Natural killer cell (primary cell): Measurements from ENCODE around the gene YWHAG. TPM values are rescaled to one million over a fixed set of nuclear protein-coding genes. Genes with fewer than 3 reads are reported as not detected.
A peak's percentile ranks its signal among the peaks of the same experiment; 100 is the strongest.

Source experiments
- ATAC-seq, 3 donors: fragments of 150-1000 bp in 2 of 3; fragments of 200-7000 bp in 1 of 3; cut with Tn5 transposase; 1 replicate in 1 of 3; 2 replicates in 2 of 3; pipeline ENCODE4 v1.10.0; 2021; ENCODE audit warnings: mild to moderate bottlenecking in 2 of 3, moderate library complexity in 2 of 3
- DNase-seq, 2 donors: peaks; one replicate each; pipeline versions ENCODE4 v3.0.0 to v3.0.0-alpha.2; 2013 to 2021; ENCODE audit warnings: mixed read lengths in 1 of 2
- H3K27ac ChIP-seq: one replicate; pipeline ENCODE4 v1.5.1; 2013; ENCODE audit warnings: mild to moderate bottlenecking, low read length
- H3K27me3 ChIP-seq: one replicate; pipeline ENCODE4 v1.6.1; 2013; ENCODE audit warnings: low read length; ENCODE audit not compliant: control insufficient read depth, insufficient read depth
- H3K36me3 ChIP-seq: one replicate; pipeline ENCODE4 v1.6.1; 2013; ENCODE audit warnings: low read length; ENCODE audit not compliant: control insufficient read depth, insufficient read depth
- H3K4me1 ChIP-seq: one replicate; pipeline ENCODE4 v1.6.1; 2013; ENCODE audit warnings: low read length; ENCODE audit not compliant: control insufficient read depth, insufficient read depth
- H3K4me3 ChIP-seq: one replicate; pipeline ENCODE4 v1.5.1; 2013; ENCODE audit warnings: low read length
- H3K9me3 ChIP-seq: one replicate; pipeline ENCODE4 v1.6.1; 2013; ENCODE audit warnings: low read length; ENCODE audit not compliant: control insufficient read depth, insufficient read depth
- H3K27ac Mint-ChIP-seq, 2 donors: one replicate each; pipeline ENCODE4 v1.8.0; 2022; ENCODE audit warnings: mild to moderate bottlenecking in 2 of 2, mixed read lengths in 2 of 2, moderate library complexity in 1 of 2
- H3K27me3 Mint-ChIP-seq, 2 donors: one replicate each; pipeline ENCODE4 v1.8.0; 2022; ENCODE audit warnings: low read depth in 2 of 2, mixed read lengths in 2 of 2
- H3K36me3 Mint-ChIP-seq: one replicate; pipeline ENCODE4 v1.8.0; 2022; ENCODE audit warnings: mixed read lengths
- H3K4me1 Mint-ChIP-seq, 2 donors: one replicate each; pipeline ENCODE4 v1.8.0; 2022; ENCODE audit warnings: mixed read lengths in 2 of 2
- H3K4me3 Mint-ChIP-seq: one replicate; pipeline ENCODE4 v1.8.0; 2022; ENCODE audit warnings: mild to moderate bottlenecking, moderate library complexity, mixed read lengths
- H3K9me3 Mint-ChIP-seq, 2 donors: one replicate each; pipeline ENCODE4 v1.8.0; 2022; ENCODE audit warnings: mixed read lengths in 2 of 2
- WGBS: methylation state at CpG from one replicate; pipeline ENCODE4 v1.1.7; 2013; ENCODE audit warnings: missing lambda C conversion rate; ENCODE audit not compliant: insufficient coverage; 5-methylcytosine and 5-hydroxymethylcytosine counted together
- intact Hi-C: fragments of 100-400 bp; cut with micrococcal nuclease; formaldehyde crosslinking; loops from one replicate; pipeline ENCODE4 v1.14.2; 2022
- total RNA-seq, 4 donors: library from RNA; stranded (reverse); fragments of 120-200 nt in 1 of 4; gene quantifications; one replicate each; pipeline versions ENCODE4 v1.2.3 to v1.2.4, GENCODE V29; 2013 to 2022
- TF ChIP-seq, protein P1 (sequence below): fragments of 200-600 bp; IDR thresholded peaks from one replicate; pipeline ENCODE4 v1.8.0; 2022; ENCODE audit warnings: antibody characterized with exemption

Gene YWHAG
- total RNA-seq, 3 donors from 2014 or later (not counting 1 experiment from before 2014, with no cell fraction given), result 21.4 to 28.9 (median 27.4) TPM

DNA sequence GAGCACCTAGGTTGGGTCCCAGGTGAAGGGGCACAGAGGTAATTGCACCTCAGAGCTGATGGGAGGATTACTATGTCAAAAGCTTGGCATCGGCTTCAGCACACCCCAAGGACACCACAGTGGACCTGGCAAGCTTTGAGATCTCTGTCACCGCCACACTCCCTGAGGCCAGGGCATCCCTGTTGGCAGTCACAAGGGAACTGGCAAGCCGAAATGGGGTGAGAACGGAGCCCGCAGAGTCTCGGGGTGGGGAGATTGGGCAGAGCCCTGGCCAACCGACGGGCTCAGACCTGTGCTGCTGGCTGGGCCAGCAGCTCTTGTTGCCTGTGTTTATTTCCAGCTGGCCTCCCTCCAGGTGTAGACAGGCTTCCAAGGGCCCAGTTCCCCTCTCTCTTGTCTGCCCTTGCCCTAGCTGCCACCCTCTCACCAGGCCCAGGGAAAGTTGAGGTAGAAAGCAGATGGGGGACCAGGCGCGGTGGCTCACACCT is 53.9 kb downstream of the YWHAG start:
- DNase-seq, result no peak
- Histone ChIP-seq H3K4me1 (peaks cover 25% of the 10 kb centered on the region), H3K27ac (no peak overlapping the region), H3K27me3 (no peaks in the 10 kb centered on the region), H3K9me3 (no peaks in the 10 kb centered on the region), H3K4me3 (no peak overlapping the region), H3K36me3 (no peaks in the 10 kb centered on the region)
- intact Hi-C loops, result no loop called here
- no peak for ATAC-seq
- peaks cover 0 to 2% of the 10 kb centered on the region in 2 donors for H3K27me3 Mint-ChIP-seq
- H3K27ac Mint-ChIP-seq, result no peak overlapping the region
- WGBS, result 94% methylated on average over 10 of the region's 10 CpGs
- TF ChIP-seq, protein P1, sequence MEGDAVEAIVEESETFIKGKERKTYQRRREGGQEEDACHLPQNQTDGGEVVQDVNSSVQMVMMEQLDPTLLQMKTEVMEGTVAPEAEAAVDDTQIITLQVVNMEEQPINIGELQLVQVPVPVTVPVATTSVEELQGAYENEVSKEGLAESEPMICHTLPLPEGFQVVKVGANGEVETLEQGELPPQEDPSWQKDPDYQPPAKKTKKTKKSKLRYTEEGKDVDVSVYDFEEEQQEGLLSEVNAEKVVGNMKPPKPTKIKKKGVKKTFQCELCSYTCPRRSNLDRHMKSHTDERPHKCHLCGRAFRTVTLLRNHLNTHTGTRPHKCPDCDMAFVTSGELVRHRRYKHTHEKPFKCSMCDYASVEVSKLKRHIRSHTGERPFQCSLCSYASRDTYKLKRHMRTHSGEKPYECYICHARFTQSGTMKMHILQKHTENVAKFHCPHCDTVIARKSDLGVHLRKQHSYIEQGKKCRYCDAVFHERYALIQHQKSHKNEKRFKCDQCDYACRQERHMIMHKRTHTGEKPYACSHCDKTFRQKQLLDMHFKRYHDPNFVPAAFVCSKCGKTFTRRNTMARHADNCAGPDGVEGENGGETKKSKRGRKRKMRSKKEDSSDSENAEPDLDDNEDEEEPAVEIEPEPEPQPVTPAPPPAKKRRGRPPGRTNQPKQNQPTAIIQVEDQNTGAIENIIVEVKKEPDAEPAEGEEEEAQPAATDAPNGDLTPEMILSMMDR, result no peak
- H3K36me3 Mint-ChIP-seq, result no peaks in the 10 kb centered on the region
- H3K9me3 Mint-ChIP-seq, result no peaks in the 10 kb centered on the region
- peak overlapping the region; percentile 6 for H3K4me3 Mint-ChIP-seq
- peaks cover 5 to 21% of the 10 kb centered on the region in 2 donors for H3K4me1 Mint-ChIP-seq

DNA sequence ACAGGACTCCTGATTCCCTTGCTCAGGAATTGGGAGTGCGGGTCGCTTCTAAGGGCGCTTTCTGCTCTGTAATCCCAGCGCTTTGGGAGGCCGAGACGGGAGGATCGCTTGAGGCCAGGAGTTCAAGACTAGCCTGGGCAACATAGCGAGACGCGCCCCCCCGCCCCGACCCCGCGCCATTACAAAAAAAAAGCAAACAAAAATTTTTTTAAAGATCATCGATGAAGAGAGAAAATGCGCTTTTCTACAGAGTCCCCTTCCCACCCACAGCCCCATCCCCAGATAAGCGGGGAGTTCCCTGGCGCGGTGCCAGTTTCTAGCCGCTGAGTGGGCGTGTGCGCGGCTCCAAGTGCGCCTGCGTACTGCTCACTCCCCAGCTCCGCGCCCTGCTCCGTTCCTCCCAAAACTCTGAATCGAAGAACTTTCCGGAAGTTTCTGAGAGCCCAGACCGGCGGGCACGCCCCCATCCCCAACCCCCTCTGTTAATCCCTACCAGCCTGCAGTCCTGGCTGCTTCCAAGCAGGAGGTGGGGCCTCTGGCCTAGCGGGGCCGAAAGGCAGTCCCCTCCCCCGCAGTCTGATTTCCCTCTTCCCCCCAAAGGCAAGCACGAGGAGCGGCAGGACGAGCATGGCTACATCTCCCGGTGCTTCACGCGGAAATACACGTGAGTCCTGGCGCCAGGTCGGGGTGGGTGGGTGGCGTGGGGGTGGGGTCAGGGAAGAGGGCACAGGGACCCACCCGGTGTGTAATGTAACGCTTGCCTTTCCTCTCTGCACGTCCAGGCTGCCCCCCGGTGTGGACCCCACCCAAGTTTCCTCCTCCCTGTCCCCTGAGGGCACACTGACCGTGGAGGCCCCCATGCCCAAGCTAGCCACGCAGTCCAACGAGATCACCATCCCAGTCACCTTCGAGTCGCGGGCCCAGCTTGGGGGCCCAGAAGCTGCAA is 55.3 kb downstream of the YWHAG start:
- peak overlapping the region; percentile 72 for H3K4me3 ChIP-seq
- H3K36me3 ChIP-seq, result no peaks in the 10 kb centered on the region
- Mint-ChIP-seq H3K4me1 (peaks cover 5 to 21% of the 10 kb centered on the region in 2 donors), H3K4me3 (peak overlapping the region; percentile 88), H3K27ac (peak overlapping the region in 1 of 2 donors; percentile 80), H3K36me3 (no peaks in the 10 kb centered on the region), H3K27me3 (peaks cover 0 to 2% of the 10 kb centered on the region in 2 donors), H3K9me3 (no peaks in the 10 kb centered on the region)
- H3K9me3 ChIP-seq, result no peaks in the 10 kb centered on the region
- TF ChIP-seq, protein P1, result no peak
- H3K27me3 ChIP-seq, result no peaks in the 10 kb centered on the region
- peaks cover 25% of the 10 kb centered on the region for H3K4me1 ChIP-seq
- ATAC-seq, result peak; percentile 50 to 65 (median 58)
- DNase-seq, result peak; percentile 58 to 93
- peak overlapping the region; percentile 28 for H3K27ac ChIP-seq
- intact Hi-C loops, result loop anchor here (1.0 kb wide), 1 partner anchor 11 kb away; no protein-coding TSS in a partner anchor
- 2% methylated on average over 56 of the region's 56 CpGs for WGBS

DNA sequence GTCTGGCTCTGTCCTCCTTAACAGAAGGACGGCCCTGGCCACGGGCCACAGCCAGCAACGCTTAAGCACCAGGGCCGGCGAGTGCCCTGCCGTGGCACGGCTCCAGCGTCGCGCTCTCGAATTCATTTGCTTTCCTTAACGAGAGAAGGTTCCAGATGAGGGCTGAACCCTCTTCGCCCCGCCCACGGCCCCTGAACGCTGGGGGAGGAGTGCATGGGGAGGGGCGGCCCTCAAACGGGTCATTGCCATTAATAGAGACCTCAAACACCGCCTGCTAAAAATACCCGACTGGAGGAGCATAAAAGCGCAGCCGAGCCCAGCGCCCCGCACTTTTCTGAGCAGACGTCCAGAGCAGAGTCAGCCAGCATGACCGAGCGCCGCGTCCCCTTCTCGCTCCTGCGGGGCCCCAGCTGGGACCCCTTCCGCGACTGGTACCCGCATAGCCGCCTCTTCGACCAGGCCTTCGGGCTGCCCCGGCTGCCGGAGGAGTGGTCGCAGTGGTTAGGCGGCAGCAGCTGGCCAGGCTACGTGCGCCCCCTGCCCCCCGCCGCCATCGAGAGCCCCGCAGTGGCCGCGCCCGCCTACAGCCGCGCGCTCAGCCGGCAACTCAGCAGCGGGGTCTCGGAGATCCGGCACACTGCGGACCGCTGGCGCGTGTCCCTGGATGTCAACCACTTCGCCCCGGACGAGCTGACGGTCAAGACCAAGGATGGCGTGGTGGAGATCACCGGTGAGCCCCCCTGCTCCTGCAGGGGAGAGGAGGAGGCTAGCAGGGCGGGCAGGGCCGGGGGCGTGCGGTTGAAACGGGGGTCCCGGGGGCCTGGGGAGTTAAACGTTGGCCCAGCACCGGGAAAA is 56.2 kb downstream of the YWHAG start, which contains the start of gene HSPB1:
Gene HSPB1 (plus strand): TSS at position 327 of the 855 bp plus-strand sequence. CDS start 40 bp downstream, at position 367.
- H3K27ac Mint-ChIP-seq, result peak within 1 kb of the TSS; percentile 65 to 80
- no peaks in the 10 kb centered on the region for H3K36me3 Mint-ChIP-seq
- Histone ChIP-seq H3K4me3 (peak within 1 kb of the TSS; percentile 72), H3K27me3 (no peaks in the 10 kb centered on the region), H3K27ac (peak within 1 kb of the TSS; percentile 28), H3K9me3 (no peaks in the 10 kb centered on the region), H3K36me3 (no peaks in the 10 kb centered on the region), H3K4me1 (peaks cover 25% of the 10 kb centered on the region)
- H3K4me1 Mint-ChIP-seq, result peaks cover 5 to 21% of the 10 kb centered on the region in 2 donors
- peak; percentile 74 to 82 (median 81) for ATAC-seq
- no peaks in the 10 kb centered on the region for H3K9me3 Mint-ChIP-seq
- intact Hi-C loops, result loop anchor here (1.0 kb wide), 1 partner anchor 12 kb away; no protein-coding TSS in a partner anchor
- peaks cover 0 to 2% of the 10 kb centered on the region in 2 donors for H3K27me3 Mint-ChIP-seq
- TF ChIP-seq, protein P1, result no peak
- under 1% methylated on average over 75 of the region's 75 CpGs for WGBS
- DNase-seq, result peak; percentile 43 to 80
- H3K4me3 Mint-ChIP-seq, result peak within 1 kb of the TSS; percentile 88
